Measurements from ENCODE around the gene PIN4. TPM values are rescaled to one million over a fixed set of nuclear protein-coding genes. Genes with fewer than 3 reads are reported as not detected.
"Not testable (repeated sequence)": the region's sequence is repeated elsewhere in the genome, so short reads cannot be mapped to it uniquely, and the experiment has no call there.

Gene PIN4
- polyA plus RNA-seq, 2 of the 4 experiments (the other 2 are of a cell fraction), result 43.4 to 105 TPM

DNA sequence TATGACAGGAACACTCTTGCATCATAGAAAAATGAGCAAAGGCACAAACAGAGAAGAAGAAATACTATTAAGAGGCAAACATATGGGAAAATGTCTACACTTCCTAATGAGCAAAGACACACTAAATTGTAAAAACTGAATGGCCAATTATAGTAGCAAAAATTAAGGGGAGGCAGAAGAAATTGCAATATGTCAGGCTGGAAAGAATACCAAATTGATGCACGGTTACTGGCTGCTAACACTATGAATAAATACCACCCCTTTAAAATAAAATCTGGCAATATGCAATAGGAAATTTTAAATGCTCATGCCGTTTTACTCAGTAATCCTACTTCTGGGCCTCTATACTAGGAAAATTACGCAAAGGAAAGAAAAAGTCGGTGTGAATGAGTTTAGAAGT is 16.0 kb upstream of the PIN4 start (continued):
- no peak for TF ChIP-seq NR3C1 (IDR thresholded peaks at IDR 0.05)
- TF ChIP-seq ZNF302 (CRISPR knock-in tag; IDR thresholded peaks at IDR 0.05), result no peak

DNA sequence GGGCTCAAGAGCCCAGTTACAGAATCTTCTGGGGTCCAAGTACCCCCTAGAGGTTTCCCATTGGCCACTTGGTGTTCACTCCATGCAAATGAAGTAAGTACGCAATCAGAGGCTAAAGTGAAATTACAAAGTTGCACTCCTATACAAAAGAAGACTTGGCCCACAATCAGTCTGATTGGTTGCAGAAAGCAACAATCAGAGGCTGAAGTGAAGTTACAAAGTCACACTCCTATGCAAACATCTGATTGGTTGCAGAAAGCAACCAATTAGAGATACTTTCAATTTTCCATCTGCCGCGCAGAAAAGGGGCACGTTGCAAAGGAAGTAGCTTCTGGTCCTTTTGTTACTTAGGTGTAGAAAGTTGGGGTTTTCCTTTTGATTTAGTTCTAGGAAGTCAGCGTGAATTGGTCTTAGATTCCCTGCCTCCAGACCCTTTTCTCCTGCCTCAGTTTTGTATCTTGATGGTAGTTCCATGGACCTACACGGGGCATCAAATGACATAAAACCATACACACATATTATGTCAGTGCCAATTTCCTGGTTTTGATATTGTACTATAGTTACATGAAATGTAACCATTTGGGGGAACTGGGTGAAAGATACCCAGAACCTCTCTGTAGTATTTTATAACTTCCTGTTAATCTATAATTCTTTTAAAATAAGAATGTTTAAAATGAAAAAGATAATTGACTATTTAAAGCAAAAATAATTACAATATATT is 12.4 kb upstream of the PIN4 start:
- FAIRE-seq, result no peak
- 82% methylated on average over 6 of the region's 6 CpGs for WGBS (ENCODE audit: missing lambda C conversion rate)
- ChIA-PET POLR2A (no interaction called here), CTCF (no interaction called here)
- H3K27ac ChIP-seq, result no peak overlapping the region
- H3K4me3 ChIP-seq, result no peak overlapping the region
- H3K9me3 ChIP-seq, result no peaks in the 10 kb centered on the region
- TF ChIP-seq CBX8 (IDR thresholded peaks at IDR 0.05) (no peak), RNF2 (IDR thresholded peaks at IDR 0.05; ENCODE audit: borderline replicate concordance, low read depth) (no peak), FOXS1 (CRISPR knock-in tag; IDR thresholded peaks at IDR 0.05) (no peak)
- TF ChIP-seq, protein P1, sequence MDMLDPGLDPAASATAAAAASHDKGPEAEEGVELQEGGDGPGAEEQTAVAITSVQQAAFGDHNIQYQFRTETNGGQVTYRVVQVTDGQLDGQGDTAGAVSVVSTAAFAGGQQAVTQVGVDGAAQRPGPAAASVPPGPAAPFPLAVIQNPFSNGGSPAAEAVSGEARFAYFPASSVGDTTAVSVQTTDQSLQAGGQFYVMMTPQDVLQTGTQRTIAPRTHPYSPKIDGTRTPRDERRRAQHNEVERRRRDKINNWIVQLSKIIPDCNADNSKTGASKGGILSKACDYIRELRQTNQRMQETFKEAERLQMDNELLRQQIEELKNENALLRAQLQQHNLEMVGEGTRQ (IDR thresholded peaks at IDR 0.05), result no peak
- no peak for ATAC-seq
- DNase-seq (ENCODE audit: low read depth in 1 of 2, low spot score in 1 of 2), result no peak
- H3K4me2 ChIP-seq, result 0 out of 3 replicates have a peak overlapping the region, but pooled peaks have one; percentile 18
- no peaks in the 10 kb centered on the region for H3K4me1 ChIP-seq

DNA sequence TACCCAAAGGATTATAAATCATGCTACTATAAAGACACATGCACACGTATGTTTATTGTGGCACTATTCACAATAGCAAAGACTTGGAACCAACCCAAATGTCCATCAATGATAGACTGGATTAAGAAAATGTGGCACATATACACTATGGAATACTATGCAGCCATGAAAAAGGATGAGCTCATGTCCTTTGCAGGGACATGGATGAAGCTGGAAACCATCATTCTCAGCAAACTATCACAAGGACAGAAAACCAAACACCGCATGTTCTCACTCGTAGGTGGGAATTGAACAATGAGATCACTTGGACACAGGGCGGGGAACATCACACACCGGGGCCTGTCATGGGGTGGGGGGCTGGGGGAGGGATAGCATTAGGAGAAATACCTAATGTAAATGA is 5.3 kb upstream of the PIN4 start:
- FAIRE-seq, result not testable (repeated sequence)

DNA sequence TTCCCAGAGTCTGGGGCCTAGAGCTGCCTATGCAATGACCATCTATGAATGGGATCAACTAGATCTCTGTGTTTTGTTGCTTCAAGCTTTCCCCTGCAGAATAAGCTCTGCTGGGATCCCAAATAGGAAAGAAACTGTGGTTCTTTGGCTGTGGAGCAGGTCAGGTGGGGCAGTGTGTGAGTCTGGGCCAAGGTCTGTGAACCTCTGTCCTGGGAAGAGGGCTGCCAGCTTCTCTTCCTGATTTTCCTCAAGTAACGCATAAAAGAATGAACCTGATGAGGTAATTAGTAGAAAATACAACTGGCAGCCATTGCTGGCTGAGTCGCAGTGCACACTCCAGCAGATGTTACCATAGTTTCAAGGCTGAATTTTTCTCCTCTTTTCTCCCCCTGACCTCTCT is 4.6 kb upstream of the PIN4 start:
- no peak for ATAC-seq
- no peak for FAIRE-seq
- no peak for DNase-seq (ENCODE audit: low read depth in 1 of 2, low spot score in 1 of 2)
- Histone ChIP-seq H3K4me2 (no peak overlapping the region), H3K4me3 (no peak overlapping the region), H3K27ac (no peak overlapping the region), H3K4me1 (0 out of 3 replicates have a peak, but pooled peaks cover 3% of the 10 kb centered on the region), H3K9me3 (no peaks in the 10 kb centered on the region)
- TF ChIP-seq KDM5A (IDR thresholded peaks at IDR 0.05) (no peak), EHMT2 (IDR thresholded peaks at IDR 0.05; ENCODE audit: low read depth) (no peak), HOXB5 (CRISPR knock-in tag; IDR thresholded peaks at IDR 0.05) (no peak), RAD21 (conservative IDR thresholded peaks at IDR 0.05 in 1 of 2, IDR thresholded peaks at IDR 0.05 in 1 of 2) (no peak), JUNB (IDR thresholded peaks at IDR 0.05) (no peak), RARB (CRISPR knock-in tag; IDR thresholded peaks at IDR 0.05) (no peak)
- TF ChIP-seq, protein P1 (IDR thresholded peaks at IDR 0.05), result no peak
- TF ChIP-seq, protein P2, sequence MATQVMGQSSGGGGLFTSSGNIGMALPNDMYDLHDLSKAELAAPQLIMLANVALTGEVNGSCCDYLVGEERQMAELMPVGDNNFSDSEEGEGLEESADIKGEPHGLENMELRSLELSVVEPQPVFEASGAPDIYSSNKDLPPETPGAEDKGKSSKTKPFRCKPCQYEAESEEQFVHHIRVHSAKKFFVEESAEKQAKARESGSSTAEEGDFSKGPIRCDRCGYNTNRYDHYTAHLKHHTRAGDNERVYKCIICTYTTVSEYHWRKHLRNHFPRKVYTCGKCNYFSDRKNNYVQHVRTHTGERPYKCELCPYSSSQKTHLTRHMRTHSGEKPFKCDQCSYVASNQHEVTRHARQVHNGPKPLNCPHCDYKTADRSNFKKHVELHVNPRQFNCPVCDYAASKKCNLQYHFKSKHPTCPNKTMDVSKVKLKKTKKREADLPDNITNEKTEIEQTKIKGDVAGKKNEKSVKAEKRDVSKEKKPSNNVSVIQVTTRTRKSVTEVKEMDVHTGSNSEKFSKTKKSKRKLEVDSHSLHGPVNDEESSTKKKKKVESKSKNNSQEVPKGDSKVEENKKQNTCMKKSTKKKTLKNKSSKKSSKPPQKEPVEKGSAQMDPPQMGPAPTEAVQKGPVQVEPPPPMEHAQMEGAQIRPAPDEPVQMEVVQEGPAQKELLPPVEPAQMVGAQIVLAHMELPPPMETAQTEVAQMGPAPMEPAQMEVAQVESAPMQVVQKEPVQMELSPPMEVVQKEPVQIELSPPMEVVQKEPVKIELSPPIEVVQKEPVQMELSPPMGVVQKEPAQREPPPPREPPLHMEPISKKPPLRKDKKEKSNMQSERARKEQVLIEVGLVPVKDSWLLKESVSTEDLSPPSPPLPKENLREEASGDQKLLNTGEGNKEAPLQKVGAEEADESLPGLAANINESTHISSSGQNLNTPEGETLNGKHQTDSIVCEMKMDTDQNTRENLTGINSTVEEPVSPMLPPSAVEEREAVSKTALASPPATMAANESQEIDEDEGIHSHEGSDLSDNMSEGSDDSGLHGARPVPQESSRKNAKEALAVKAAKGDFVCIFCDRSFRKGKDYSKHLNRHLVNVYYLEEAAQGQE (IDR thresholded peaks at IDR 0.05), result no peak
- TF ChIP-seq, protein P3, sequence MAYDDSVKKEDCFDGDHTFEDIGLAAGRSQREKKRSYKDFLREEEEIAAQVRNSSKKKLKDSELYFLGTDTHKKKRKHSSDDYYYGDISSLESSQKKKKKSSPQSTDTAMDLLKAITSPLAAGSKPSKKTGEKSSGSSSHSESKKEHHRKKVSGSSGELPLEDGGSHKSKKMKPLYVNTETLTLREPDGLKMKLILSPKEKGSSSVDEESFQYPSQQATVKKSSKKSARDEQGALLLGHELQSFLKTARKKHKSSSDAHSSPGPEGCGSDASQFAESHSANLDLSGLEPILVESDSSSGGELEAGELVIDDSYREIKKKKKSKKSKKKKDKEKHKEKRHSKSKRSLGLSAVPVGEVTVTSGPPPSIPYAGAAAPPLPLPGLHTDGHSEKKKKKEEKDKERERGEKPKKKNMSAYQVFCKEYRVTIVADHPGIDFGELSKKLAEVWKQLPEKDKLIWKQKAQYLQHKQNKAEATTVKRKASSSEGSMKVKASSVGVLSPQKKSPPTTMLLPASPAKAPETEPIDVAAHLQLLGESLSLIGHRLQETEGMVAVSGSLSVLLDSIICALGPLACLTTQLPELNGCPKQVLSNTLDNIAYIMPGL (CRISPR knock-in tag; IDR thresholded peaks at IDR 0.05; ENCODE audit: borderline replicate concordance), result no peak
- TF ChIP-seq, protein P4, sequence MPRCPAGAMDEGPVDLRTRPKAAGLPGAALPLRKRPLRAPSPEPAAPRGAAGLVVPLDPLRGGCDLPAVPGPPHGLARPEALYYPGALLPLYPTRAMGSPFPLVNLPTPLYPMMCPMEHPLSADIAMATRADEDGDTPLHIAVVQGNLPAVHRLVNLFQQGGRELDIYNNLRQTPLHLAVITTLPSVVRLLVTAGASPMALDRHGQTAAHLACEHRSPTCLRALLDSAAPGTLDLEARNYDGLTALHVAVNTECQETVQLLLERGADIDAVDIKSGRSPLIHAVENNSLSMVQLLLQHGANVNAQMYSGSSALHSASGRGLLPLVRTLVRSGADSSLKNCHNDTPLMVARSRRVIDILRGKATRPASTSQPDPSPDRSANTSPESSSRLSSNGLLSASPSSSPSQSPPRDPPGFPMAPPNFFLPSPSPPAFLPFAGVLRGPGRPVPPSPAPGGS (IDR thresholded peaks at IDR 0.05), result no peak
- POLR2A ChIA-PET, result no interaction called here
- whole genome bisulfite sequencing (ENCODE audit: missing lambda C conversion rate), result 84% methylated on average over 2 of the region's 2 CpGs
- CTCF ChIA-PET, result no interaction called here

More for the DNA sequence above, 5.3 kb upstream of the PIN4 start:
- POLR2A ChIA-PET; CTCF ChIA-PET; H3K27ac ChIP-seq; H3K9me3 ChIP-seq; H3K4me1 ChIP-seq; ATAC-seq; H3K4me3 ChIP-seq; DNase-seq (ENCODE audit: low read depth in 1 of 2, low spot score in 1 of 2); H3K4me2 ChIP-seq: not testable (repeated sequence)
- WGBS (ENCODE audit: missing lambda C conversion rate), result 68% methylated on average over 5 of the region's 5 CpGs
